Measurements from ENCODE around the gene RTKN. TPM values are rescaled to one million over a fixed set of nuclear protein-coding genes. Genes with fewer than 3 reads are reported as not detected.
A peak's percentile ranks its signal among the peaks of the same experiment; 100 is the strongest.

Gene RTKN
- total and polyA plus RNA-seq, 2 of the 13 experiments (the other 11 are each of a cell fraction or from before 2014, with no cell fraction given), result 159 to 166 TPM

GRCh38 chr2:74441690-74442482, at the start of gene RTKN (continued):
- TF ChIP-seq AHDC1 (CRISPR knock-in tag; IDR thresholded peaks at IDR 0.05; ENCODE audit: borderline replicate concordance) (no peak), MXI1 (IDR thresholded peaks at IDR 0.05; ENCODE audit: borderline replicate concordance, low read depth, low read length) (peak; percentile 57; the same call in 1 of the 3 replicates), BRCA1 (CRISPR knock-in tag; IDR thresholded peaks at IDR 0.05) (0 out of 2 replicates have a peak, but pooled peaks have one; percentile 72), MEF2D (CRISPR knock-in tag; IDR thresholded peaks at IDR 0.05) (peak; percentile 65), SOX5 (CRISPR knock-in tag; IDR thresholded peaks at IDR 0.05; ENCODE audit: borderline replicate concordance) (peak; percentile 58), HDAC1 (CRISPR knock-in tag; IDR thresholded peaks at IDR 0.05) (peak; percentile 95), SNAPC5 (CRISPR knock-in tag; IDR thresholded peaks at IDR 0.05; ENCODE audit: borderline replicate concordance) (peak; percentile 80), GTF2F1 (IDR thresholded peaks at IDR 0.05; ENCODE audit: low read length) (peak; percentile 57; the same call in 1 of the 2 replicates), ZNF567 (CRISPR knock-in tag; IDR thresholded peaks at IDR 0.05; ENCODE audit: borderline replicate concordance) (peak; percentile 49; the same call in 1 of the 2 replicates), HMG20B (CRISPR knock-in tag; conservative IDR thresholded peaks at IDR 0.05) (no peak; the same call in 1 of the 2 replicates), SMARCE1 (IDR thresholded peaks at IDR 0.05; ENCODE audit: borderline replicate concordance) (no peak), TCF7L2 (IDR thresholded peaks at IDR 0.05; ENCODE audit: low read depth, low read length) (no peak), SAFB2 (CRISPR knock-in tag; IDR thresholded peaks at IDR 0.05; ENCODE audit: borderline replicate concordance, low read depth) (peak; percentile 94), ATF6 (CRISPR knock-in tag; conservative IDR thresholded peaks at IDR 0.05) (0 out of 2 replicates have a peak, but pooled peaks have one; percentile 77), ZSCAN25 (CRISPR knock-in tag; IDR thresholded peaks at IDR 0.05) (peak; percentile 43), ZNF546 (CRISPR knock-in tag; conservative IDR thresholded peaks at IDR 0.05) (no peak), RXRA (CRISPR knock-in tag; IDR thresholded peaks at IDR 0.05) (peak; percentile 83; the same call in 1 of the 2 replicates), ZFAT (CRISPR knock-in tag; conservative IDR thresholded peaks at IDR 0.05) (peak; percentile 12; the same call in 1 of the 2 replicates), HIVEP1 (CRISPR knock-in tag; IDR thresholded peaks at IDR 0.05) (peak; percentile 85), TAF1 (CRISPR knock-in tag; IDR thresholded peaks at IDR 0.05) (peak; percentile 88), ZNF10 (CRISPR knock-in tag; IDR thresholded peaks at IDR 0.05; ENCODE audit: borderline replicate concordance, low read depth) (no peak)
